ENCODE results near the gene NHERF1. TPM values are rescaled to one million over a fixed set of nuclear protein-coding genes. Genes with fewer than 3 reads are reported as not detected.

Gene NHERF1
- total and polyA plus RNA-seq, 2 of the 13 experiments (the other 11 are each of a cell fraction or from before 2014, with no cell fraction given) = 169 to 269 TPM

- TF ChIP-seq TFDP1 (CRISPR knock-in tag; IDR thresholded peaks at IDR 0.05; ENCODE audit: borderline replicate concordance) = no peak
Observed at GRCh38 chr17:74815067-74815466, 66.6 kb downstream of the NHERF1 start (continued).

GRCh38 chr17:74815550-74816370 lies 67.3 kb downstream of the NHERF1 start:
- in situ Hi-C loops (cut with HindIII; ENCODE audit: extremely low pct_ligation_motif_present, low pct_unique_long_range_greater_than_20kb) = no loop called here
- FAIRE-seq (no peak), DNase-seq (ENCODE audit: low spot score) (no peak), ATAC-seq (no peak)
- Histone ChIP-seq H4K20me1 (ENCODE audit: insufficient read depth, low read length) (no peaks in the 10 kb centered on the region), H2AFZ (ENCODE audit: low read length) (no peak overlapping the region), H3K27me3 (ENCODE audit: control insufficient read depth in 1 of 2, insufficient read depth in 2 of 2, low read length in 2 of 2) (no peaks in the 10 kb centered on the region), H3K27ac (ENCODE audit: extremely low read length, insufficient read depth, low read length) (no peak overlapping the region), H3K4me2 (ENCODE audit: low read depth, low read length) (no peak overlapping the region), H3K36me3 (replicated peaks in 1 of 2; ENCODE audit: control insufficient read depth in 1 of 2, insufficient read depth in 2 of 2, low read length in 2 of 2) (peaks cover 2 to 5% of the 10 kb centered on the region in 2 experiments; a peak in 3 of 5 replicates), H3K9ac (ENCODE audit: insufficient read depth, low read depth, low read length) (no peak overlapping the region), H3K79me2 (ENCODE audit: insufficient read depth, low read length) (no peaks in the 10 kb centered on the region), H3K9me3 (ENCODE audit: low read length) (no peaks in the 10 kb centered on the region), H3K4me1 (ENCODE audit: insufficient read depth, low read length) (no peaks in the 10 kb centered on the region), H3K4me3 (replicated peaks in 1 of 3; ENCODE audit: insufficient read depth in 1 of 3, low read depth in 2 of 3, low read length in 3 of 3) (no peak overlapping the region)
- CTCF ChIA-PET (ENCODE audit: low intra/inter-chr PET ratio, low total read pairs) = interaction anchor here (2.5 kb wide), 1 partner anchor 24 kb away, joined by 7 read pairs; no protein-coding TSS in a partner anchor
- TF ChIP-seq CTCF (CRISPR knock-in tag; IDR thresholded peaks at IDR 0.05) = peak; percentile 43
- no peak for TF ChIP-seq ZNF678 (CRISPR knock-in tag; IDR thresholded peaks at IDR 0.05)
- BruUV-seq (replicated peaks) = no TSS peak
- intact Hi-C loops (cut with micrococcal nuclease; ENCODE audit: unreplicated experiment) = no loop called here
- WGBS (ENCODE audit: low lambda C conversion rate) = 91% methylated on average over 15 of the region's 15 CpGs
- POLR2A ChIA-PET = no interaction called here
